Mucosa of stomach (tissue), 1 donor: Measurements from ENCODE around the gene ARPC3.
"Not testable (repeated sequence)": the region's sequence is repeated elsewhere in the genome, so short reads cannot be mapped to it uniquely, and the experiment has no call there.

Source experiments
- H3K27me3 ChIP-seq: one replicate; pipeline ENCODE4 v1.7.0; 2013; ENCODE audit warnings: mild to moderate bottlenecking, low read length; ENCODE audit not compliant: control insufficient read depth, insufficient read depth
- H3K36me3 ChIP-seq: one replicate; pipeline ENCODE4 v1.7.0; 2013; ENCODE audit warnings: low read length; ENCODE audit not compliant: control insufficient read depth, insufficient read depth
- H3K4me1 ChIP-seq: one replicate; pipeline ENCODE4 v1.7.0; 2013; ENCODE audit warnings: mild to moderate bottlenecking, low read length; ENCODE audit not compliant: control insufficient read depth, insufficient read depth
- H3K4me3 ChIP-seq: one replicate; pipeline ENCODE4 v1.7.0; 2013; ENCODE audit warnings: low read length
- H3K9ac ChIP-seq: one replicate; pipeline ENCODE4 v1.7.0; 2013; ENCODE audit warnings: mild to moderate bottlenecking, low read length, moderate library complexity
- H3K9me3 ChIP-seq: one replicate; pipeline ENCODE4 v1.7.0; 2013; ENCODE audit warnings: mild to moderate bottlenecking, low read length, moderate library complexity; ENCODE audit not compliant: control insufficient read depth
- donor health status: Pancreatic carcinoma.

The ARPC3 gene

DNA sequence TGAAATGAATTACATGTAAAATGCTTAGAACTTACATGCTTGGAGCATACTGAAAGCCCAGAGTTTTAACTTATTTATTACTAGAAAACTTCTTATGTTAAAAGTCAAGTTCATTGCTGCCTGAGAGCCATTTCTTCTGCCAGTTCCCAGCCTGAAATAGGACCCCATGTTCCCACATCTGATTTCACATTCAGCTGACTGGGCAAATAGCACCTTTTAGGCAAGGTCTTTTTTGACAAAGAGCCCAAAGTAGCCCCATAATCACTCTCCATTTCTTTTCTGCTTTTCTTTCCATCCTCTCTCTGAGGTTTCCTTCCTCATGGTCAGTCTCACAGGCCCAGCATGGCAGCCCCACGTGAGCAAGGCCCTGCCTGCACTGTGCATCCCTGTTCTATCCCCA is 1.1 kb upstream of the ARPC3 start:
- Histone ChIP-seq H3K4me3 (no peak overlapping the region), H3K36me3 (no peaks in the 10 kb centered on the region), H3K9ac (no peak overlapping the region), H3K4me1 (no peaks in the 10 kb centered on the region), H3K27me3 (no peaks in the 10 kb centered on the region), H3K9me3 (no peaks in the 10 kb centered on the region)

DNA sequence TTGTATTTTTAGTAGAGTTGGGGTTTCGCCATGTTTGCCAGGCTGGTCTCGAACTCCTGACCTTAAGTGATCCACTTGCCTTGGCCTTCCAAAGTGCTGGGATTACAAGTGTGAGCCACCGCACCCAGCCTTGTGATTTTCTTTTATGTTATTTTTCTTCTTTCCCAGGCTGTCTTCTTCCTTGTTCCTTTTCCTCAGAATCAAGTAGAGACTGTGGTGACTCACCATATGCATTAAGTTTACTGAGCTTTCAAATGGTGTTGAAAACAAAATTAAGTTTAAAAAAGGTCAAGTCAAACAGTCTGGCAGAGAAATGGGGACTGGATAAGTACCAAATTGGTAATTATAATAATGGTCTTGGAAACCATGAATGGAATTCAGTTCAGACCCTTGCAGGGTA is 5.7 kb downstream of the ARPC3 start:
- Histone ChIP-seq H3K27me3 (no peaks in the 10 kb centered on the region), H3K9ac (no peak overlapping the region), H3K9me3 (no peaks in the 10 kb centered on the region), H3K4me3 (no peak overlapping the region), H3K36me3 (no peaks in the 10 kb centered on the region), H3K4me1 (no peaks in the 10 kb centered on the region)

- H3K36me3 ChIP-seq, result no peaks in the 10 kb centered on the region
- H3K27me3 ChIP-seq, result no peaks in the 10 kb centered on the region
- H3K9ac ChIP-seq, result no peak overlapping the region
- H3K4me1 ChIP-seq, result peaks cover under 1% of the 10 kb centered on the region
- no peak overlapping the region for H3K4me3 ChIP-seq
- no peaks in the 10 kb centered on the region for H3K9me3 ChIP-seq
These were observed 13.9 kb downstream of the ARPC3 start for GRCh38 chr12:110436231-110436630.

DNA sequence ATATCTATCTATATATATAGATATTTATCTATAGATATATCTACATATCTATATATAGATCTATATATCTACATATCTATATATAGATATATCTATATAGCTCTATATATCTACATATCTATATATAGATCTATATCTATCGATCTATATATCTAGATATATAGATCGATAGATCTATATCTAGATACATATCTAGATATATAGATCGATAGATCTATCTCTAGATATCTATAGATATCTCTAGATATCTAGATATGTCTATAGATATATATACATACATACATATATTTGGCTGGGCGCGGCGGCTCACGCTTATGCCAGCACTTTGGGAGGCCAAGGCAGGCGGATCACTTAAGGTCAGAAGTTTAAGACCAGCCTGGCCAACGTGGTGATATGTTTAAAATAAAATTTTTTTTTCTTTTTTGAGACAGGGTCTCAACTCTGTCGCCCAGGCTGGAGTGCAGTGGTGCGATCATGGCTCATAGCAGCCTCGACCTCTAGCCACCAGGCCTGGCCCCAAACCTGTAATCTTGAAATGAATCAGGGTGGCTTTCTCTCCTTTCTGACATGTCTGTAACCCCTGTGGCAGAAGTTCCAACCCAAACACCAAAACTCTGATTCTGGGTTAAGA is 18.1 kb downstream of the ARPC3 start:
- Histone ChIP-seq H3K9me3 (no peaks in the 10 kb centered on the region), H3K4me1 (peaks cover 4% of the 10 kb centered on the region), H3K4me3 (no peak overlapping the region), H3K9ac (no peak overlapping the region), H3K36me3 (no peaks in the 10 kb centered on the region), H3K27me3 (no peaks in the 10 kb centered on the region)

DNA sequence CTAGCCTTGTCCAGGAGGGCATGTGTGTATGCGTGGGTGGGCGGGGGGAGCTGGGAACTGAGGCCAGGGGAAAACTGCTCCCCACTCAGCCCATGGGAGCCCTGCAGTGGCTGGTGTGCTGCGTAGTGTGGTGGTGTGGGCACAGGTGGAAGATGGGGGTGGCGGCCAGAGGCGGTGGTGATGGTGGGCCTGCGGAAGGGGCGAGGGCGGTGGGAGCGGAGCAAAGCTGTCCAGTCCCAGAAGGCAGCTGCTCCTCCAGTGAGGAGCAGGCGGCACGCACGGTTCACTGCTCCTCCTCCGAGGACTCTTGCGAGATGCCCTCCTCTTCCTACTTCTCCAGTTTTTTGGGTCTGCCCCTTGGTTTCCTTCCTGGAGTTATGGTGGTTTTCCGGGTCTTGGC is 20.5 kb downstream of the ARPC3 start:
- H3K4me1 ChIP-seq, H3K9ac ChIP-seq, H3K36me3 ChIP-seq, H3K27me3 ChIP-seq, H3K4me3 ChIP-seq, H3K9me3 ChIP-seq: not testable (repeated sequence)

DNA sequence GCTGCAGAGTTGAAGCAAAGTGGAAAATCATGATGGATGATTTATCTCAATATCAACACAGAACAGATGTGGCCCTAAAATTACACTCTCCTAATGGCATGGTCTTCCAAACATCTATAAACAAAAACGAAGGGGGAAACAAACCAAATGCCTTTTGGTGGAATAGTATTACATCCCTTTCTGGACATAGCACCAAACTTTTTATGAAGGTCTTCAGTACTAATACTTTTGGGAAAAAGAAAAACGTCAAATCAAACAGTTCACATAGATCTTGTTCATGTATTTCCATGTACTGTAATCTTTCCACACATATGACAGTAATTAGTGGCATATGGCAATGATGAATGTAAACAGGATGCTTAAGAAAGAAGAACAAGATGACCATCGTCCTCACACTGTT is 23.7 kb downstream of the ARPC3 start:
- Histone ChIP-seq H3K4me1 (peaks cover 4% of the 10 kb centered on the region), H3K36me3 (no peaks in the 10 kb centered on the region), H3K9me3 (no peaks in the 10 kb centered on the region), H3K9ac (no peak overlapping the region), H3K27me3 (no peaks in the 10 kb centered on the region), H3K4me3 (no peak overlapping the region)

DNA sequence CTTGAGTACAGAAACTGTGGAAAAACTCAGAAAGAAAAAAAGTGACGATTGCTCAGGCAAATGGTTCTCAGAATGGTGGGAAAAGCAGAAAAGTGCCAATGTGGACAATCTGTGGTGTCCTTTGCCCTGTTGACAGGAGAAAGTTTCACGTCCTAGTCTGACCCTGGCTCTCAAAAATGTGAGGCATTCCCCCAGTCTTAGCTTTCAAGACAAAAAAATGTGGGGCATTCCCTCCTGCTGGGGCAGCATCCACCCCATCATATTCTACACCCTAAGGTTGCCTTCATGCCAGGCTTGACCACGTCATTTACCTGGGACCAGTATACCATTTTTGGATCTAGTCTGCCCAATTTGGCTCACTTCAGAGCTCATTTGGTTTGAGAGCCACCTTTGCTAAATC is 25.9 kb downstream of the ARPC3 start:
- H3K9me3 ChIP-seq, result no peaks in the 10 kb centered on the region
- H3K9ac ChIP-seq, result no peak overlapping the region
- no peaks in the 10 kb centered on the region for H3K27me3 ChIP-seq
- no peaks in the 10 kb centered on the region for H3K36me3 ChIP-seq
- no peaks in the 10 kb centered on the region for H3K4me1 ChIP-seq
- no peak overlapping the region for H3K4me3 ChIP-seq

GRCh38 chr12:110421701-110422100 is 28.4 kb downstream of the ARPC3 start:
- Histone ChIP-seq H3K4me3 (no peak overlapping the region), H3K4me1 (no peaks in the 10 kb centered on the region), H3K36me3 (no peaks in the 10 kb centered on the region), H3K9ac (no peak overlapping the region), H3K27me3 (no peaks in the 10 kb centered on the region), H3K9me3 (no peaks in the 10 kb centered on the region)

DNA sequence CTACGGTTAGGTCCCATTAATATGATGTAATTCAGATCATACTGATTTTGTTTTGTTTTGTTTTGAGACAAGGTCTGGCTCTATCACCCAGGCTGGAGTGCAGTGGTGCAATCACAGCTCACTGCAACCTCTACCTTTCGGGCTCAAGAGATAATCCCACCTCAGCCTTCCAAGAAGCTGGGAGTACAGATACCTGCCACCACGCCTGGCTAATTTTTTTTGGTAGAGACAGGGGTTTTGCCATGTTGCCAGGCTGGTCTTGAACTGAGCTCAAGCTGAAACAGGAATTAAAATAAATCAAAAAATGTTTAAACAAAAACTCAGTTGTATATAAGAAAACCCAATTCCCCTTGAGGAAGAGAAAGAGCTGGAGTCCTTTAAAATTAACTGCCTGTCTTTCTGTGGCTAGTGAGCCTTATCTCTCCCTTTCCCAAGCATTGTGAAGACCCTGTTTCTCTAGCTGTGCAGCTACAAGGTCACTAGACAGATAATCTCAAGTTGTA is 28.9 kb downstream of the ARPC3 start:
- H3K4me3 ChIP-seq, result no peak overlapping the region
- no peaks in the 10 kb centered on the region for H3K4me1 ChIP-seq
- H3K9ac ChIP-seq, result no peak overlapping the region
- H3K9me3 ChIP-seq, result no peaks in the 10 kb centered on the region
- no peaks in the 10 kb centered on the region for H3K27me3 ChIP-seq
- H3K36me3 ChIP-seq, result no peaks in the 10 kb centered on the region

DNA sequence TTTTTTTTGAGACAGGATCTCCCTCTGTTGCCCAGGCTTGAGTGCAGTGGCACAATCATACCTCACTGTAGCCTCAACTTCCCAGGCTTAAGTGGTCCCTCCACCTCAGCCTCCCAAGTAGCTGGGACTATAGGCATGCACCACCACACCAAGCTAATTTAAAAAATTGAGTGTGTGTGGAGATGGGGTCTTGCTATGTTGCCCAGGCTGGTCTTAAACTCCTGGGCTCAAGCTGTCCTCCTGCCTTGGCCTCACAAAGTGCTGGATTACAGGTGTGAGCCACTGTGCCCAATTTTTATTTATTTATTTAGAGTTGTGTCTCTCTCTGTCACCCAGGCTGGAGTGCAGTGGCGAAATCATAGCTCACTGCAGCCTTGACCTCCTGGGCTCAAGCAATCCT is 29.5 kb downstream of the ARPC3 start:
- not testable (repeated sequence) for H3K4me3 ChIP-seq, H3K9me3 ChIP-seq, H3K27me3 ChIP-seq, H3K4me1 ChIP-seq, H3K9ac ChIP-seq, H3K36me3 ChIP-seq

DNA sequence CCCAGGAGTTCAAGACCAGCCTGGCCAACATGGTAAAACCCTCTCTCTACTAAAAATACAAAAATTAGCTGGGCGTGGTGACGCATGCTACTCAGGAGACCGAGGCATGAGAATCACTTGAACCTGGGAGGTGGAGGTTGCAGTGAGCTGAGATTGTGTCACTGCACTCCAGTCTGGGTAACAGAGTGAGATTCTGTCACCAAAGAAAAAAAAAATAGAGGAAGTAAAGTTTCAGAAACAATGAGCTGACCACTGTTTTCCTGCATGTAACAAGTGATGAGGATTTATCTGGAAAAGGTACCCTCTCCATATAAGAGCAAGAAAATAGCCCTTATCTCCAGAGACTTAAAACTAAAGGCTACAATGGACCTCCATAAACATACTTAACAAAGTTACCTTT is 33.0 kb downstream of the ARPC3 start:
- H3K4me1 ChIP-seq, H3K36me3 ChIP-seq, H3K9me3 ChIP-seq, H3K27me3 ChIP-seq, H3K9ac ChIP-seq, H3K4me3 ChIP-seq: not testable (repeated sequence)

- not testable (repeated sequence) for H3K9ac ChIP-seq, H3K36me3 ChIP-seq, H3K27me3 ChIP-seq, H3K4me1 ChIP-seq, H3K4me3 ChIP-seq, H3K9me3 ChIP-seq
These were observed 40.1 kb downstream of the ARPC3 start for GRCh38 chr12:110410086-110410485.

- not testable (repeated sequence) for H3K4me3 ChIP-seq, H3K9me3 ChIP-seq, H3K9ac ChIP-seq, H3K27me3 ChIP-seq, H3K4me1 ChIP-seq, H3K36me3 ChIP-seq
These were observed 44.9 kb downstream of the ARPC3 start for GRCh38 chr12:110405126-110405662.
